Measurements from ENCODE around the gene MFAP4.

- TF ChIP-seq CTCF (IDR thresholded peaks at IDR 0.05; ENCODE audit: poor library complexity, severe bottlenecking) (no peak), EP300 (conservative IDR thresholded peaks at IDR 0.05; ENCODE audit: poor library complexity, severe bottlenecking) (no peak), EZH2 (IDR thresholded peaks at IDR 0.05; ENCODE audit: borderline replicate concordance, insufficient read depth, low read length, poor library complexity, severe bottlenecking) (no peak), POLR2AphosphoS5 (IDR thresholded peaks at IDR 0.05) (no peak), RAD21 (conservative IDR thresholded peaks at IDR 0.05) (no peak), REST (IDR thresholded peaks at IDR 0.05; ENCODE audit: borderline replicate concordance) (no peak), TAF1 (IDR thresholded peaks at IDR 0.05; ENCODE audit: low read depth) (no peak), SMC3 (conservative IDR thresholded peaks at IDR 0.05; ENCODE audit: poor library complexity) (no peak)
Observed at GRCh38 chr17:19369107-19369778, 17.7 kb downstream of the MFAP4 start.

Measured in neural cell (in vitro differentiated cells).